Skeletal muscle tissue (tissue), 4 donors: ENCODE data around the gene PROX1. TPM values are rescaled to one million over a fixed set of nuclear protein-coding genes. Genes with fewer than 3 reads are reported as not detected.

Experiments used
- H3K27ac ChIP-seq: one replicate; pipeline ENCODE4 v1.7.0; 2013; ENCODE audit warnings: mild to moderate bottlenecking, low read depth, low read length, inconsistent platforms
- H3K27me3 ChIP-seq, 3 donors: one replicate each; pipeline ENCODE4 v1.7.0; 2013; ENCODE audit warnings: low read length in 3 of 3; ENCODE audit not compliant: control insufficient read depth in 3 of 3, insufficient read depth in 3 of 3
- H3K36me3 ChIP-seq, 3 donors: one replicate each; pipeline ENCODE4 v1.7.0; 2013; ENCODE audit warnings: low read length in 3 of 3; ENCODE audit not compliant: control insufficient read depth in 3 of 3, insufficient read depth in 3 of 3
- H3K4me1 ChIP-seq, 3 donors: one replicate each; pipeline ENCODE4 v1.7.0; 2013; ENCODE audit warnings: low read length in 3 of 3, mild to moderate bottlenecking in 3 of 3; ENCODE audit not compliant: control insufficient read depth in 3 of 3, insufficient read depth in 3 of 3
- H3K4me3 ChIP-seq, 3 donors: one replicate each; pipeline ENCODE4 v1.7.0; 2013; ENCODE audit warnings: low read length in 3 of 3
- H3K9ac ChIP-seq, 3 donors: one replicate each; pipeline ENCODE4 v1.7.0; 2013; ENCODE audit warnings: low read length in 3 of 3, mild to moderate bottlenecking in 3 of 3, moderate library complexity in 2 of 3, low read depth in 1 of 3
- H3K9me3 ChIP-seq, 3 donors: one replicate each; pipeline ENCODE4 v1.7.0; 2013; ENCODE audit warnings: low read length in 3 of 3; ENCODE audit not compliant: control insufficient read depth in 3 of 3
- total RNA-seq: library from RNA; depleted of rRNA; stranded (reverse); fragments of >200 nt; gene quantifications from one replicate; pipeline ENCODE4 v1.2.3, GENCODE V29; 2014
- donor health status: Osteomylitis.

PROX1 gene
- total RNA-seq, 1 donor from 2014 or later, result 6.3 TPM

GRCh38 chr1:214017191-214017982, 29.6 kb downstream of the PROX1 start:
- Histone ChIP-seq H3K9me3 (no peaks in the 10 kb centered on the region), H3K4me3 (no peak overlapping the region), H3K27ac (no peak overlapping the region), H3K27me3 (no peaks in the 10 kb centered on the region), H3K36me3 (no peaks in the 10 kb centered on the region), H3K4me1 (peaks cover 4 to 12% (median 10%) of the 10 kb centered on the region in 3 donors), H3K9ac (no peak overlapping the region)

- H3K9me3 ChIP-seq, result no peaks in the 10 kb centered on the region
- no peaks in the 10 kb centered on the region for H3K36me3 ChIP-seq
- no peak overlapping the region for H3K4me3 ChIP-seq
- H3K4me1 ChIP-seq, result peaks cover 4 to 10% (median 8%) of the 10 kb centered on the region in 3 donors
- H3K27ac ChIP-seq, result no peak overlapping the region
- H3K9ac ChIP-seq, result no peak overlapping the region
- H3K27me3 ChIP-seq, result no peaks in the 10 kb centered on the region
These were observed 30.9 kb downstream of the PROX1 start for GRCh38 chr1:214018386-214019268.

DNA sequence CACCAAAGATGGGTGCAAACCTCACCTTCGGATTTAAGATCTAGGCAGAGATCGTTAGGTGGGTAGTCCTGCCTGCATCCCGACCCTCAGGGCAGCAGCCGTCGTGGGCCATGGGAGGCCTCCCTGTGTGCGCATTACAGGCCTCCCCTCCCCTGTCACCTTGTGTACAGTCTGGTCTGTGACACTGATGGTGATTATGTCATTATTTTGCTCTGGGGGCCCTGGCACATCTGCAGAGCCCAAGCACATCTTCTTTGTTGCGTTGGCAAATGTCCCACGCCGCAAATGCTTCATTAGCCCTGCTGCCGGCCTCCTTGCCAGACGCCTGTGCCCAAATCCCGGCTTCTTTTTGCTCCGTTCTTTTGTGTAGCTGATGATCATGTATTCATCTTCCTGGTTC, 31.7 kb downstream of the PROX1 start:
- no peaks in the 10 kb centered on the region for H3K36me3 ChIP-seq
- peaks cover 3 to 6% (median 5%) of the 10 kb centered on the region in 3 donors for H3K4me1 ChIP-seq
- no peaks in the 10 kb centered on the region for H3K27me3 ChIP-seq
- H3K27ac ChIP-seq, result no peak overlapping the region
- H3K4me3 ChIP-seq, result no peak overlapping the region
- H3K9ac ChIP-seq, result peak overlapping the region in 1 of 3 donors; percentile 17
- no peaks in the 10 kb centered on the region for H3K9me3 ChIP-seq

DNA sequence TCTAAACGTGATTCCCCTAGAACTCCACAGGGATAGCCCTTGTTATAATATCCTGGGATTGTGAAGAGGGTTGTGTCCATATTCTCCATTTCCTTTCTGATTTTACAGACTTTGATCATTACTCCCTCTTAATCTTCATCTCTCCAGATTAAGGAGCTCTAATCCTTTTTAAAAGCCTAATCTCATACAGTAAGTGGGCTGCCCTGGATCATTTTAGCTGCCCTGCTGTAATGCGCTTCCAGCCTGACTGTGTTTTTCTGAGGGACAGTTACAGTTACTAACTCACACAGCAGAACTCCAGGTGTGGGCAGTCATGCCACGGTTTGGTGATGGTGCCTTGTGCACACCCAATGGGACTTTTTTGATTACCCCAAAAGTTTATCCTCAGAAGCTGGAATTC, 33.5 kb downstream of the PROX1 start:
- Histone ChIP-seq H3K9ac (no peak overlapping the region), H3K36me3 (no peaks in the 10 kb centered on the region), H3K9me3 (no peaks in the 10 kb centered on the region), H3K27ac (no peak overlapping the region), H3K4me3 (no peak overlapping the region), H3K27me3 (no peaks in the 10 kb centered on the region), H3K4me1 (peaks cover 0 to 5% (median 3%) of the 10 kb centered on the region in 3 donors)

- no peak overlapping the region for H3K4me3 ChIP-seq
- no peak overlapping the region for H3K27ac ChIP-seq
- no peak overlapping the region for H3K9ac ChIP-seq
- H3K27me3 ChIP-seq, result no peaks in the 10 kb centered on the region
- no peaks in the 10 kb centered on the region for H3K36me3 ChIP-seq
- H3K9me3 ChIP-seq, result no peaks in the 10 kb centered on the region
- H3K4me1 ChIP-seq, result peaks cover 0 to 5% (median 3%) of the 10 kb centered on the region in 3 donors
These were observed 34.5 kb downstream of the PROX1 start for GRCh38 chr1:214022229-214022791.

DNA sequence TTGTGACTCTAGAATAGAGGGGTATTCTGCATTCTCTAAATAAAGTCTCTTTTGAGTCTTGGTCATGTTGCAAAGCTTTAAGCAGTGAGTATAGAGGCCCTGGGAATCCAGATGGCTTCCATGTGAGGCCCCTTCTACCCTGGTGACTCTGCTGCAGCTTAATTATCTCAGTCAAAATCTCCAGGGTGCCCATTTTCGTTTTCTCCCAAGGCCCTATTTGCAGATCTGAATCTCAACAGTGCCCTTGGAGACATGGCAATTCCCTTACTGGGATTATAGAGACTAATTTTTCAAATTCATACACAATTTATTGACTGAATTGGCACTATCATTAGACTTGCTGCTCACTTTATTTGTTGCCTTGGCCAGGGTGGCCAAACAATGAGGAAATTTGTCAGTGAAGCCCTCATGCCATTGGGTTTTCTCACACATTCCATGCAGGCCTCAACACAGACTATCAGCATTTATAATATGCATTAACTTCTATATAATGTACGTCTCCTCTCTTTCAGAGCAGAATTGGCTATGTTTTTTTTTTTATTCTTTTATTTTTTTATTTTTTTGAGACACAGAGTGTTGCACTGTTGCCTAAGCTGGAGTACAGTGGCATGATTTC, 35.1 kb downstream of the PROX1 start:
- no peaks in the 10 kb centered on the region for H3K27me3 ChIP-seq
- no peak overlapping the region for H3K27ac ChIP-seq
- H3K36me3 ChIP-seq, result no peaks in the 10 kb centered on the region
- no peak overlapping the region for H3K9ac ChIP-seq
- no peaks in the 10 kb centered on the region for H3K9me3 ChIP-seq
- H3K4me3 ChIP-seq, result no peak overlapping the region
- H3K4me1 ChIP-seq, result peaks cover 0 to 5% (median 3%) of the 10 kb centered on the region in 3 donors

DNA sequence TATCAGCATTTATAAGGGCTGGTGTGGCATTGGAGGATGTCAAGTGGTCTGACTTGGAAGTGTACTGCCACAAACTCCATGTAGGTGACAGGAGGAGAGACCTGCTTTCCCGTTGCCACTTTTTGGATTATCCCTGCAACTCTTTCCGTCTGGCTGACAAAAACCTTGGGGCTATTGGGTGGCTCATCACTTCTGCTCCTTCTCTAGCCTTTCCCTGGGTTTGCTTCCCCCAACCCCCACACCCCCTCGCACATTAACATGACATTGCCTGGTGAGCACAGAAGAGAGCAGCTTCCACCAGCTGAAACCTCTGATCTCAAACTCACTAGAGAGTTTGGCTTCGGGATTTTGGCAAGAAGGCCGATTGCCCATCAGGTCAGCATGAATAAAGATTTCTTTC, 39.2 kb downstream of the PROX1 start:
- no peaks in the 10 kb centered on the region for H3K36me3 ChIP-seq
- H3K9ac ChIP-seq, result no peak overlapping the region
- H3K27me3 ChIP-seq, result no peaks in the 10 kb centered on the region
- peaks cover 3 to 20% (median 13%) of the 10 kb centered on the region in 3 donors for H3K4me1 ChIP-seq
- no peak overlapping the region for H3K4me3 ChIP-seq
- no peaks in the 10 kb centered on the region for H3K9me3 ChIP-seq
- H3K27ac ChIP-seq, result peak overlapping the region; percentile 40

DNA sequence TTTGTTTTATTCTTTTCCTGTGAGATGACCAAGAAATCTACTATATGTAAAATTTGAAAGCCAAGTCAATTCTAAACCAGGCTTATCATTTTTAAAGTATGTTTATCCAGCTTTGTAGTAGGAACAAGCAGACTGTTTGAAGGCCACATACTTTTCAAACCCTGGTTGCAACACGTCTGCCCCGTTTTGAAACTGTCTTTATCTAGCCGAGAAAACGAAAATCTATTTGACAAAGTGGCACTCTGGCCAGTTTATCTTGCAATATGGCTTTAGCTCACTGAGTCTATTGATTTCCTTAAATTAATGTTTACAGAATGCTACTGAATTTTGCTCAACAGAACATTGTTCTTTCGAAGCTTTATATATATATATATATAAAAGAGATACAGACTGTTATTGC, 39.7 kb downstream of the PROX1 start:
- Histone ChIP-seq H3K27me3 (no peaks in the 10 kb centered on the region), H3K4me1 (peaks cover 3 to 20% (median 9%) of the 10 kb centered on the region in 3 donors), H3K9me3 (no peaks in the 10 kb centered on the region), H3K4me3 (no peak overlapping the region), H3K36me3 (no peaks in the 10 kb centered on the region), H3K27ac (peak overlapping the region; percentile 40), H3K9ac (peak overlapping the region in 1 of 3 donors; percentile 34)

DNA sequence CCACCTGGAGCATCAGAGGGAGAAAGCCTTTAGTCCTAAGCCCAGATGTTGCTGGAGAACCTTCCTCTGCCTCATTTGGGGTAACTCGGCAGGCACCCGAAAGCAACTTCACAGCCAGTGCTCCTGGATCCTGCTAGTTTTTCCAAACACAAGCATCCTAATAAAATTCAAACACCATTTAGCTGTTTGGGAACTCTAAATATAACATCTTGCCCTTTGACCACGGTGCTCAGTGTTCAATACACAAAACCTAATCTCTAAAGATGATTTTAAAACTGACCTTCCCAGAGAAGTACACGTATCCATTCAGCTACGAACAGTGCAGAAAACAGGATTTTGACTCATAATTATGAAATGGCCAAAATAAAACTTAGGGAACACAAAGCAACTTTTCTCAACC, 40.3 kb downstream of the PROX1 start:
- peak overlapping the region; percentile 92 for H3K27ac ChIP-seq
- no peak overlapping the region for H3K4me3 ChIP-seq
- H3K36me3 ChIP-seq, result no peaks in the 10 kb centered on the region
- H3K9ac ChIP-seq, result no peak overlapping the region
- H3K9me3 ChIP-seq, result no peaks in the 10 kb centered on the region
- no peaks in the 10 kb centered on the region for H3K27me3 ChIP-seq
- peaks cover 3 to 20% (median 9%) of the 10 kb centered on the region in 3 donors for H3K4me1 ChIP-seq
